Skin epidermis (tissue), 12 donors: ENCODE results near the gene BICRA.
"Not testable (repeated sequence)": the region's sequence is repeated elsewhere in the genome, so short reads cannot be mapped to it uniquely, and the experiment has no call there.

ENCODE experiments used
- H3K27ac ChIP-seq, 21 experiments: fragments of 200-600 bp; sonication (generic) in 11 of 21; one replicate each; pipeline ENCODE4 v1.5.0; 2020; ENCODE audit warnings: mild to moderate bottlenecking in 3 of 21, inconsistent platforms in 2 of 21, moderate library complexity in 2 of 21
- H3K4me3 ChIP-seq, 7 experiments: fragments of 200-600 bp; sonication (generic) in 2 of 7; one replicate each; pipeline ENCODE4 v1.5.0; 2020; ENCODE audit warnings: inconsistent platforms in 2 of 7, mild to moderate bottlenecking in 2 of 7, moderate library complexity in 1 of 7

Gene BICRA

DNA sequence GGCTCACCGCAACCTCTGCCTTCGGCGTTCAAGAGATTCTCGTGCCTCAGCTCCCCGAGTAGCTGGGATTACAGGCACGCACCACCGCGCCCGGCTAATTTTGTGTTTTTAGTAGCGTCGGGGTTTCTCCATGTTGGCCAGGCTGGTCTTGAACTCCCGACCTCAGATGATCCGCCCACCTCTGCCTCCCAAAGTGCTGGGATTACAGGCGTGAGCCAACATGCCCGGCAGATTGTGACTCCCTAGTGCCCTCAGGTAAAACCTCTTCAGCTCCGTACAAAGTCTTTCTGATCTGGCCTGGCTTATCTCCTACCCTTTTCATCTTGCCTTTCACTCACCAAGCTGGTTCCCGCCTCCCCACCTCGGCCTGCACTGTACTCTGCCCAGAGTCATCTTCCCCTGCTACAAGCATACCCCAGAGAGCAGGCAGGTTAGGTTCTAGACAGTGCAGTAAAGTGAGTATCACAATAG is 15.0 kb downstream of the BICRA start:
- Histone ChIP-seq H3K4me3 (no peak overlapping the region), H3K27ac (peak overlapping the region in 4 of 21 experiments; percentile 1 to 45 (median 12))

DNA sequence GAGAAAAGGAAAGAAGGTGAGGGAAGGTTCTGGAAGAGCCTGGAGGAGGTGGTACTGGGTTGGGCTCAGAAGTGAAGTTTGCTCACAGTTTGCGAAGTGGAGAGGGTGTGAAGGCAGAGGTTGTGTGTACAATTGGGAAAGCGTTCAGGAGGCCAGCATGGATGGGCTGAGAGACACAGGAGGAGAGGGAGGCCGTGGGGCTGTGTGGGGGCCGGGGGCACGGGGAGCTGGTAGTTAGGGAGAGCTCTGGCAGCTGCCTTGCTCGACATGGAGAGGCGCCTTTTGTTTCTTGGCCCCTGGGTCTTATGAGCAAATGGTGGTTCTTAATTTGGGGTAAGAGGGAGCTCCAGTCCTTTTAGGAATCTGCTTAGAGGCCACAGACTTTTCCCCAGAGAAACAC is 16.7 kb downstream of the BICRA start:
- Histone ChIP-seq H3K4me3 (no peak overlapping the region), H3K27ac (peak overlapping the region in 7 of 21 experiments; percentile 9 to 59 (median 41))

DNA sequence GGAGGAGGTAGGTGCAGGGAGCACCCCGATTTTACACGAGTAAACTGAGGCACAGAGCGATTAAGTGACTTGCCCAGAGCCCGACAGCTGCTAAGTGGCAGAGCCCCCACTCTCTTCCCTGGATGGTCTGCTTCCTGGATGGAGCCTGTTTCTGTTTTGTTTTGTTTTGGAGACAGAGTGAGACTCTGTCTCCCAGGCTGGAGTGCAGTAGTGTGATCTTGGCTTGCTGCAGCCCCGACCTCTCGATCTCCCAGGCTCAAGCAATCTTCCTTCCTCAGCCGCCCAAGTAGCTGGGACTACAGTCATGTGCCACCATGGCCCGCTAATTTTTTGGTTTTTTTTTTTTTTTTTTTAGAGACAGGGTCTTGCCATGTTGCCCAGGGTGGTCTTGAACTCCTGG is 17.3 kb downstream of the BICRA start:
- peak overlapping the region in 6 of 21 experiments; percentile 14 to 59 (median 41) for H3K27ac ChIP-seq
- no peak overlapping the region for H3K4me3 ChIP-seq

DNA sequence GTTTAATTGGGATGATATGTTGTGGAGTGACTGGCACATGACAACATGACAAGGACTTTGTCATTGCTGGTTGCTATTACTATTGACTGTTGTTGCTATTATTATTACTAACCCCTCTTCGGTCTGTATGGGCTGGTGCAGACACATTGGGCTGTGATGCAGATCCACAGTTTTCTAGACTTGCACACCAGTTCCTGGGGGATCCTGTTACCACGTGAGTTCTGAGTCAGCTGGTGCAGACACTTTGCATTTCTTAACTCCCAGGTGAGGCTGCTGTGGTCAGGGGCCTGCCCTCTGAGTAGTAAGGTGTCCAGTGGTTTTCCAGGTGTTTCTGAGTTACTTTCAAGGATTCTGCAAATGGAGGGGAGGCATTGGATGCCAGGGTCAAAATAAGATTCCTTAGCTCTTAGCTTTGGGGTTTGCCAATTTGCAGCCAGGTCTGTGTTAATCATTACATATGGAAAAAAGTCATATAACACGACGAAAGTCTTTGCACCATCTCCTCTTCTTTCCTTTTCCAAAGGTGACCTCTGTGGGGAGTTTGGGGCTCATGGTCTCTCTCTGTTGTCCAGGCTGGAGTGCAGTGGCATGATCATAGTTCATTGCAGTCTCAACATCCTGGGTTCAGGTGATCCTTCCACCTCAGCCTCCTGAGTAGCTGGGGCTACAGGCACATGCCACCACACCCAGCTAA is 19.3 kb downstream of the BICRA start:
- no peak overlapping the region for H3K27ac ChIP-seq
- no peak overlapping the region for H3K4me3 ChIP-seq

DNA sequence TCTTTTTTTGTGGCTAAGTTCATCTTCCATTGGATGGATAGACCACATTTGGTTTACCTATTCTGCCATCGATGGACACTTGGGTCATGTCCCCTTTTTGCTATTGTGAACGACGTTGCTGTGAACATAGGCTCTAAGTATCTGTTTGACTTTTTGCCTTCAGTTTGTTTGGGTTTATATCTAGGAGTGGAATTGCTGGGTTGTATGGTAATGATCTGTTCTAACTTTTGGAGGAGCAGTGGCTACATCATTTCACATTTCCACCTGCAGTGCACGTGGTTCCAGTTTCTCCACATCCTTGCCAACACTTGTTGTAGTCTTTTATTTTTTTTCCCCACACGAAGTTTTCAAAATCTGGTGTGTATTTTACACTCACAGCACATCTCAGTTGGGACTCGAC is 21.7 kb downstream of the BICRA start:
- no peak overlapping the region for H3K4me3 ChIP-seq

DNA sequence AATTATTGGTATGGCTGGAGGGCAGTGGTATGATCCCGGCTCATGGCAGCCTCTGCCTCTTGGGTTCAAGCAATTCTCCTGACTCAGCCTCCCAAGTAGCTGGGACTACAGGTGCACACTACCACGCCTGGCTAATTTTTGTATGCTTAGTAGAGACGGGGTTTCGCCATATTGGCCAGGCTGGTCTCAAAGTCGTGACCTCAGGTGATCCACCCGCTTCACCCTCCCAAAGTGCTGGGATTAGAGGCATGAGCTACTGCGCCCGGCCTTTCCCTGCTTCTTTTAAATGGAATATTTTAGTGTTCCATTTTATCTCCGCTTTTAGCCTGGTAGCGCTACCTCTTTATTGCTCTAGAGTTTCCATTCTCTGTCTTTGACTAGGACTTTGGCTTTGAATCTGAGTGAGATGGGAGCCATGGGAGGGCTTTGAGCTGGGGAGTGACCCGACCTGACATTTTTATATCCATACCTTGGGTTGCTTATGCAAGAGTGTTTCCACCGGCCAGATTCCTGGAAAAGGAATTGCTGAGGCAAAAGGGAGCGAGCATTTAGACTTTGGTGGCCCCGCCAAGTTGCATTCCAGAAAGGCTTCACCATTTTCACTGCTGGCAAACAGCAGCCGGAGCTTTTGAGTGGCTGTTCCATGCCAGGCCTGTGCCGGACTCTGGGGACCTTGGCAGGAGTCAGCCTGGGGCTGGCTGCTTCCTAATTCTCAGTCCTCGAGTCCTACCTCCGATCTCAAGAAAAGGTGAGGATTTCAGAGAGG is 22.9 kb downstream of the BICRA start:
- peak overlapping the region in 1 of 21 experiments; percentile 37 for H3K27ac ChIP-seq
- no peak overlapping the region for H3K4me3 ChIP-seq

More for the DNA sequence above, 21.7 kb downstream of the BICRA start:
- H3K27ac ChIP-seq = no peak overlapping the region

DNA sequence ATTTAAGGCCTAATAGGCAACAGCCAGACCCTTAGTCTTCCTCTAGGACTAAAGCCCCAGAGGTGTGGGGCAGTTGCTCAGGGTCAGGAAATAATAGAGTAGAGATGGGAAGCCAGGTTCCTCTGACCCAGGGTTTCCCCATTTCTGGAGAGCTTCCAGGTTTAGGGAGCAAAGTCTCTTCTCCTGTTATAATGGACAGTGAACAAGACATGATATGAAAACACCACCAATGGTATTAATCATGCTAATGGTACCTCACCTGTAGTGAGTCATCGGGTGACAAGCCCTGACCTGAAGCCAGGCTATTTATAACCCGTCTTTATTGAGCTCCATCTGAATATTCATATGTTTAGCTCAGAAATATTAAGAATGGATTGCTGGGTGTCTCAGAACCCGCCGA is 24.6 kb downstream of the BICRA start:
- H3K27ac ChIP-seq = peak overlapping the region in 2 of 21 experiments; percentile 7 to 31
- H3K4me3 ChIP-seq = no peak overlapping the region

DNA sequence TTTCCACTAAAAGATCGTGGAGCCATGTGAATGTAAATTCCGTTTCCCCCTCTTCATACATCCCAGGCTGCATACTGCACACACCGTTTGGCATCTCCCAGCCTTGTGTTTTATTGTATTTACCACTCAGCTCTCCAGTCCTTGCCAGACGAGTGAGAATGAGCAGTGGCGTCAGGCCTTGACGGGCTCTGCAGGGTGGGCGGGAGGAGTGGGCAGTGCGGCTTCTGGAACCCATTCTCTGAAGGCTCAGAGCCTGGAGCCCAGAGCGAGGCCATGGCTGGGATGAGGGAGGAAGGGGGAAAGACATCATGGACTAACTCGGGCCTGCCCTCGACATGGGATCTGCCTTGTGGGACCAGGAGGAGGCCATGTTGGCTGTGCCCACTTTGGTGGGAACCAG is 25.1 kb downstream of the BICRA start:
- H3K27ac ChIP-seq = peak overlapping the region in 2 of 21 experiments; percentile 7 to 18
- H3K4me3 ChIP-seq = no peak overlapping the region

DNA sequence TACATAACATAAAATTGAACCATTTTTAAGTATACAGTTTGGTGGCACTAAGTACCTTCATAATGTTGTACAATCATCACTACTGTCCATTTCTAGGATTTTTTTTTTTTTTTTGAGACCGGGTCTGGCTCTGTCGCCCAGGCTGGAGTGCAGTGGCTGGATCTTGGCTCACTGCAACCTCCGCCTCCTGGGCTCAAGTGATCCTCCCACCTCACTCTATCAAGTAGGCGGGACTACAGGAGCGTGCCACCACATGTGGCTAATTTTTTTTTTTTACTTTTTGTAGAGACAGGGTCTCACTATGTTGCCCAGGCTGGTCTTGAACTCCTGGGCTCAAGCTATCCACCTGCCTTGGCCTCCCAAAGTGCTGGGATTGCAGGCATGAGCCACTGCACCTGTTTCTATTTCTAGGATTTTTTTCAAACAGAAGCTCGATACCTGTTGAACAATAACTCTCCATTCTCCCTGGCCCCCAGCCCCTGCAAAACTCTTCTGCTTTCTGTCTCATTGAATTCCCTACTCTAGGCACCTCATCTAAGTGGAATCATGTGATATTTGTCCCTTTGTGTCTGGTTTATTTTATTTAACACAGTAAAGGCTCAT is 26.3 kb downstream of the BICRA start:
- H3K27ac ChIP-seq = not testable (repeated sequence)

DNA sequence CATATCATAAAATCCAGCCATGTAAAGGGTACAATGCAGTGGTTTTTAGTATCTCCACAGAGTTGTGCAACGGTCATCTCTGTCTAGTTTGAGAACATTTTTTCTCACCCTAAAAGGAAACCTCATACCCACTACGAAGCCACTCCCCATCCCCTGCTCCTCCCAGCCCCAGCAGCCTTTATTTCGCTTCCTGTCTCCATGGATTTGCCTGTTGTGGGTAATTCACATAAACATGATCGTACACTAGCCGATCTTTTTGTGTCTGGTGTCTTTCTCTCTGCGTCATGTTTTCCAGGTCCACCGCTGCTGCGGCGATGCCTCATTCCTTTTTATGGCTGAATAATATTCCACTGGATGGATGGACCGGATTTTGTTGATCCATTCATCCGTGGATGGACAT is 28.6 kb downstream of the BICRA start:
- Histone ChIP-seq H3K4me3 (no peak overlapping the region), H3K27ac (peak overlapping the region in 6 of 21 experiments; percentile 2 to 44 (median 27))

More for the DNA sequence above, 26.3 kb downstream of the BICRA start:
- H3K4me3 ChIP-seq = not testable (repeated sequence)

DNA sequence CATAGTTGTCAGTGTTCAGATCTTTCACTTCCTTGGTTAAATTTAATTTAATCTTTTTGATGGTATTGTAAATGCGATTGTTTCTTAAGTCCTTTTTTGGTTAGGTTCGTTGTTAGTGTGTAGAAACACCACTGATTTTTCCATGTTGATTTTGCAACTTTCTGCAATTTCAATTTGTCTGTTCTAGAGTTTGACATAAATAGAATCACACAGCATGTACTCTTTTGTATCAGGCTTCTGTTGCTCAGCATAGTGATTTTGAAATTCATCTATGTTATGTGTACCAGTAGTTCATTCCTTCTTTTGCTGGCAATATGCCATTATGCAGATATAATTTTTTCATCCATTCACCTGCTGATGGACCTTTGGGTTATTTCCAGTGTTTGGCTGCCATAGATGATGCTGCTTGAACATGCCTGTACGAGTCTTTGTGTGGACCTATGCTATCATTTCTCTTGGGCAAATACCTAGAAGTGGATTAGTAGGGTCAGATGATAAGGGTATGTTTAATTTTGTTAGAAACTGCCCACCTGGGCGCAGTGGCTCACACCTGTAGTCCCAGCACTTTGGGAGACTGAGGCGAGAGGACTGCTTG is 33.1 kb downstream of the BICRA start:
- H3K4me3 ChIP-seq = no peak overlapping the region
- H3K27ac ChIP-seq = no peak overlapping the region

DNA sequence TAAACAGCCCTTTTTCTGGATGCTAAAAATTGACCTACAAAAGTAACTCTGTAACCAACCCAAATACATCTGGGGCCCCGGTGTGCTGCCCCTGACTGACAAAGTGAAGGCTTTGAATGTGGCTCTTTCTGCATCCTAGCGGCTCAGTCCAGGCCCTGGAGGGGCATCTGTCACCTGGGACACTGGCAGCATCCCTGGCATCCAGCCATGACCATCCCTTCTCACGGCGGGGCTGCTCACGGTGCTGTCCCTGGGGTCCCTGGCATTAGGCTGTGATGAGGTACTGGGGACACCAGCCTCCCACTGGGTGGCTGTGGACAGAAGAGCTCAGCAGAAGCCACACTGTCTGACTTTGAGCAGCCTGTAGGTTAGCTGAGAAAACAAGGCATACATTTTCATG is 34.3 kb downstream of the BICRA start:
- Histone ChIP-seq H3K4me3 (no peak overlapping the region), H3K27ac (no peak overlapping the region)

DNA sequence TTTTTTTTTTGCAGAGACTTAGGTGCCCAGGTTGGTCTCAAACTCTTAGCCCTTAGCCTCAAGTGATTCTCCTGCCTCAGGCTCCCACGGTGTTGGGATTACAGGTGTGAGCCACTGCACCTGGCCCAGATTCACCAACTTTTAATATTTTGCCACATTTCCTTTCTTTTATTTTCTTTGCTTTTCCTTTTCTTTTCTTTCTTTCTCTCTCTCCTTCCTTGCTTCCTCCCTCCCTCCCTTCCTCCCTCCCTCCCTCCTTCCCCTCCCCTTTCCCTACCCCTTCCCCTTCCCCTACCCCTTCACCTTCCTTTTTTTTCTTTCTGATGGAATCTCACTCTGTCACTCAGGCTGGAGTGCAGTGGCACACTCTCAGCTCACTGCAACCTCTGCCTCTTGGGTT is 35.3 kb downstream of the BICRA start:
- H3K27ac ChIP-seq = no peak overlapping the region
- no peak overlapping the region for H3K4me3 ChIP-seq

DNA sequence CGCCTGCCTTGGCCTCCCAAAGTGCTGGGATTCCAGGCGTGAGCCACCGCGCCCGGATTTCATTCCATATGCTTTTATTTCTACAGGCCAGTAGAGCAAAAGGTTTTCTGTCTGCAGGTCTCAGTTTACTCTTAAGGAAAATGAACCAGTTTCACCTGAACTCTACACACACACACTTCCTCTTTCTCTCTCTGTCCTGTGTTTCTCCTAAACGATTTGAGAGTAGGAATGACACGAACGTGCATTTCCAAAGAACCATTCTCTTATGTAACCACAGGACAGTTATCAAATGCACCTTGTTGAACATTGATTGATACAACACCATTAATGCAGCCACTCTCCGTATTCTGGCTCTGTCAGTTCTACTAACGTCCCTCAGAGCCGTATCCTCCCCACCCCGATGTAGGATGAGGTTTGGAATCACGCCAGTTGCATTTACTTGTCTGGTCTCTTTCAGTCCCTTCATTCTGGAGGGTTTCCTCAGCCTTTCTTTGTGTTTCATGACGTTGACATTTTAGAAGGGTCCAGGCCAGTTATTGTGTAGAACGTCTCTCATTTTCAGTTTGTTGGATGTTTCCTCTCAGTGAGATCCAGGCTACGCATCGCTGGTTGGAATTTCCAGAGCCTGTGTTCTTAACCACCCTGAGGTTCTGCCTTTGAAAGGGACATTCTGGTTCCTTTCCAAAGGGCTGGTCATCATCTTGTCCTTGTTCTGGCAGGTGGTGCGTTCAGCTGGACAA is 36.0 kb downstream of the BICRA start:
- H3K4me3 ChIP-seq = no peak overlapping the region
- peak overlapping the region in 1 of 21 experiments; percentile 34 for H3K27ac ChIP-seq

DNA sequence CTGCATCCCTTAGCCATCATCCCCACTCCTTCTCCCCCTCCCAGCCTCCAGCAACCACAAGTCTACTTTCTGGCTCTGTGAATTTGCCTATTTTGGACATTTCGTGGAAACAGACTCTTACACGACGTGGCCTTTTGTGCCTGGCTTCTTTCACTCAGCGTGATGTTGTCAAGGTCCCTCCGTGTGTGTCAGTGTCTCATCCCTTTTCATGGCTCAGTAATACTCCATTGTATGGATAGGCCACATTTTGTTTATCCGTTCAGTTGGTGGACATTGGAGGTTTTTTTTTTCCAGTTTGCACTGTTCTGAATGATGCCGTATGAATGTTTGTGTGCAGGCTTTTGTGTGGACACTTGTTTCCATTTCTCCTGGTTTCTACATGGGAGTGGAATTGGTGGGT is 38.0 kb downstream of the BICRA start:
- H3K4me3 ChIP-seq = no peak overlapping the region
- no peak overlapping the region for H3K27ac ChIP-seq

DNA sequence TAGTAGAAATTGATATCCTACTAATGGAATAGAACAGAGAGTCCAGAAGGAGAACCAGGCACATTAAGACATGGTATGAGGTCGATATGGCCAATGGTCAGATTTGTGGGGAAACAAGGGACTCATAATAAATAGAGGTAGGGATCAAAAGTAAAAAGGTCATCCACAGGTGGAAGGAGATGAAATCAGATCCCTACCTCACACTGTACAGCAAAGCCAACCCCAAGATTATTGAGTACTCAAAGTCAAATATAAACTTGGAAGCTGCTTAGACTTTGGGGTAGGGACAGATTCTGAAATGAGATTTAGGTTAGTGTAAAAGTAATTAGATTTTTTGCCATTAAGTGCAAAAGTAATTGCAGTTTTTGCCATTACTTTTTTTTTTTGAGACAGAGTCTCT is 40.7 kb downstream of the BICRA start:
- H3K27ac ChIP-seq = no peak overlapping the region

DNA sequence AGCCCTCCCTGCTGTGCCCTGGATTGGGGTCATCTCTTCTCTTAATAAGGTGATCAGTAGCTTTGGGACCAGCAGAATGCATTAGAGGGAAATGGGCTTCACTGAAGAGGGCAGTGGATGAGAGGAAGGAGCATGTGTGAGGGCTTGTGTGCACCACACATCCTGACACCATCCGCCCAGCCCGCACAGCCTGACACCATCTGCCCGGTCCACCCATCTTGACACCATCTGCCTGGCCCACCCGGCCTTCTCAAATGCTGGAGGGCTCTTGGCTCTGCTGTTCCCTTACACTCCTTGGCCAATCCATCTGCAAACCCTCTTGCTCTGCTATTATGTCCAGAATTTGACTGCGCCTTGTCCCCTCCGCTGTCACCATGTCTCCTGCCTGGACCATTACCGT is 41.8 kb downstream of the BICRA start:
- Histone ChIP-seq H3K4me3 (no peak overlapping the region), H3K27ac (no peak overlapping the region)

More for the DNA sequence above, 40.7 kb downstream of the BICRA start:
- no peak overlapping the region for H3K4me3 ChIP-seq

DNA sequence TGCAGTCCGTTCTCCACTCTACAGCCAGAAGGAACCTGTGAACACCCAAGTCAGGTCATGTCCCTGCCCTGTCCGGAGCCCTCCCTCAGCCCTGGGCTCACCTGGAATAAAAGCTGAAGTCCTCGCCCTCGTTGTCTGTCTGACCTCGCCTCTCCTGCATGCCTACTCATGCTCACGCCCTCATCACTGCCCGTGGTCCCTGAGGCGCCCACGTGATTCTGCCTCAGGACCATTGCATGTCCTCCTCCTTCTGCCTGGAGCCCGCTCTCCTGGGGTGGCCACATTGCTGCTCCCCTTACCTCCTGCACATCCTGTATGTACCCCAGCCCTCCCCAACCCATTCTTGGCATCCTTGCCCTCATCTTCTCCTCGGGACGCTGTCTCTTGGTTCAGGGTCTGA is 42.2 kb downstream of the BICRA start:
- no peak overlapping the region for H3K4me3 ChIP-seq
- no peak overlapping the region for H3K27ac ChIP-seq

DNA sequence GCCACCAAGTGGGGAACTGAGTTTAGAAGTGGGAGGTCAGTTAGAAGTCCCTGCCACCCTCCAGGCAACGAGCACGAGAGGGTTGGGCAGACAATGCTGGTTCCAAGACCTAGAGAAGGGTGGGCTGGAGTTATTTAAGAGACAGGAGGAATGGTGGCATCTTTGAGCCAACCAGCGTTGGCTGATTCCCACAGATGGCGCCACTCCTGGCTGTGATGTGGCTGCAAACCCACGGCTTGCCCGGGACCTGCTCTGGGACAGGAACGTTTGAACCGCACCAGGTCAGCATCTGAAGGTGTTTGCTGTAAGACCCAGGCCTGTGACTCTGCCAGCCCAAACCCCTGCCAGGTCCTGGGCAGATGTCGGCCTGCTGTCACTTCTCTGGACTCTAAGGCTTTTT is 42.8 kb downstream of the BICRA start:
- H3K27ac ChIP-seq = no peak overlapping the region
- no peak overlapping the region for H3K4me3 ChIP-seq

DNA sequence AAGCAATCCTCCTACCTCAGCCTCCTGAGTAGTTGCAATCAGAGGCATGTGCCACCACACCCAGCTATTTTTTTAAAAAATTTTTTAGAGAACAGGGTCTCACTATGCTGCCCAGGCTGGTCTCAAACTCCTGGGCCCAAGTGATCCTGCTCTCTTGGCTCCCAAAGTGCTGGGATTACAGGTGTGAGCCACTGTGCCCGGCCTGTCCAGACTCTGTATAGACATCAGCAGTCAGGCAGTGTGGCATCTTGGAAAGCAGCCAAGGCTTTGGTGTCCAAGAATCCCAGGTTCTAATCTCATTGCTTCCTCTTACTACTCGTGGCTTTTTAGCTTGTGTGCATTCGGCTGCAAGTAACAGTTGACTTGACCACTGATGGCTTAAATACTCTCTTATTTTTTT is 43.4 kb downstream of the BICRA start:
- no peak overlapping the region for H3K27ac ChIP-seq
- H3K4me3 ChIP-seq = no peak overlapping the region
